GM12874 (cell line): ENCODE results near the gene PRDM8.

Experiments used
- TF ChIP-seq, protein P1 (sequence below): IDR thresholded peaks from 2 replicates; pipeline ENCODE4 v1.5.1; 2011; ENCODE audit warnings: low read depth, mild to moderate bottlenecking, control low read depth, low read length, moderate library complexity; ENCODE audit not compliant: insufficient read depth

The PRDM8 gene

DNA sequence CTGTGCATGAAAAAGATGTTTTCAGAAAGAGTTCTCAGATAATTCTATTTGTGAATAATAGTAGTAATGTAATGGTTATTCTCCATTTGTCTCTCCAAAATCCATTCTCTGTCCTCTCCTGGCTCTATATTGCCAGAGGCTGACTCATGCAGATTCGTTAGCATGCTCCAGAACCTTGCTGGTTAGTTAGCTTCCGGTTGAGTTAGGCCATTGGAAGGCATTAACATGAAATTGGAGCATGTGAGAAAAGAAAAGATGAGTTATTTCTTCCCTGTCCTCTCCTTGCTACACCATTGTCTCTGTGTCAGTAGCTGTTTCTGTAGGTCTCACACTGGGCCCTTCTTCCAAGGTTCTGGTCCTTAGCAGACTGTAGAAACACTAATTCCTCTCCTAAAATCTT, 23.5 kb upstream of the PRDM8 start:
- TF ChIP-seq, protein P1, sequence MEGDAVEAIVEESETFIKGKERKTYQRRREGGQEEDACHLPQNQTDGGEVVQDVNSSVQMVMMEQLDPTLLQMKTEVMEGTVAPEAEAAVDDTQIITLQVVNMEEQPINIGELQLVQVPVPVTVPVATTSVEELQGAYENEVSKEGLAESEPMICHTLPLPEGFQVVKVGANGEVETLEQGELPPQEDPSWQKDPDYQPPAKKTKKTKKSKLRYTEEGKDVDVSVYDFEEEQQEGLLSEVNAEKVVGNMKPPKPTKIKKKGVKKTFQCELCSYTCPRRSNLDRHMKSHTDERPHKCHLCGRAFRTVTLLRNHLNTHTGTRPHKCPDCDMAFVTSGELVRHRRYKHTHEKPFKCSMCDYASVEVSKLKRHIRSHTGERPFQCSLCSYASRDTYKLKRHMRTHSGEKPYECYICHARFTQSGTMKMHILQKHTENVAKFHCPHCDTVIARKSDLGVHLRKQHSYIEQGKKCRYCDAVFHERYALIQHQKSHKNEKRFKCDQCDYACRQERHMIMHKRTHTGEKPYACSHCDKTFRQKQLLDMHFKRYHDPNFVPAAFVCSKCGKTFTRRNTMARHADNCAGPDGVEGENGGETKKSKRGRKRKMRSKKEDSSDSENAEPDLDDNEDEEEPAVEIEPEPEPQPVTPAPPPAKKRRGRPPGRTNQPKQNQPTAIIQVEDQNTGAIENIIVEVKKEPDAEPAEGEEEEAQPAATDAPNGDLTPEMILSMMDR, result no peak

DNA sequence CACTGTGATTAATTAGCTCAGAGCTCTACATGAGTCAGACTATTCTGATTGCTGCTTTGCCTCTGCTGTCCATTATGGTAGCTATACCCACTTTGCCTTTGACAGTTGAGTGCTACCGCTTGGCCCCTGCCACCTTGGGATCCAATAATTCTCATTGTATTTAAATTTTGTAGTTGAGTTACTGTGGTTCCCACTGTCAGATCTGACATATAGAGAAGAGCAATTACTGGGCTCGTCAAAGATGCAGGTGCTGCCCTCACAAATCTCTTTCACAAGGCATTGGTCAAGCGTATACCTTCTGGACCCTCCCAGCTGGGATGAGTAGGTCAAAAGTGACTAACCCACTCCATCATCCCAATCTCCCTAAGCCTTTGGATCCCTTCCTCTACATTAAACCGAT, 18.3 kb upstream of the PRDM8 start:
- TF ChIP-seq, protein P1, result no peak

DNA sequence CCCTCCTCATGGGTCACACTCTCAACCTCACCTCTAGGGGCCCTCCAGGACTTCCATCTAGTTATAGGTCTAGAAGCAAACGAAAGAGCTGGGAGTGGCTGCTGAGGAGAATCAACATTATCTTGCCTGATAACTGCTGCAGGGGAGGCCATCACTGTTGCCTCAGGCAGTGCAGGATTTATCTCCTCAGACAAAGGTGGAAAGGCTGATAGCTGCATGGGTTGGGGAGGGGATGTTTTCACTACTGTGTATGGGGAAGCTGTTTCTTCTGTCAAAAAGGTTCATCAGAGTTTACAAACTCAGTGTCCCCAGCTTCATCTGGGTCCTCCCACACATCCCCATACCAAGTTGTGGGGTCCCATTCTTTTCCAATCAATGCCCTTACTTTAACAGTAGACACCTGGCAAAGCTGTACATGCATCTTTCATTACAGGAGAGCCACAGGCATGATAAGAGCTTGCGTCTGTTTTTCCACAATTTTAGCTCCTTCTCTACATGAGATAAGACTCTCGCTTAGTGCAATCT, 17.6 kb upstream of the PRDM8 start:
- TF ChIP-seq, protein P1, result no peak

DNA sequence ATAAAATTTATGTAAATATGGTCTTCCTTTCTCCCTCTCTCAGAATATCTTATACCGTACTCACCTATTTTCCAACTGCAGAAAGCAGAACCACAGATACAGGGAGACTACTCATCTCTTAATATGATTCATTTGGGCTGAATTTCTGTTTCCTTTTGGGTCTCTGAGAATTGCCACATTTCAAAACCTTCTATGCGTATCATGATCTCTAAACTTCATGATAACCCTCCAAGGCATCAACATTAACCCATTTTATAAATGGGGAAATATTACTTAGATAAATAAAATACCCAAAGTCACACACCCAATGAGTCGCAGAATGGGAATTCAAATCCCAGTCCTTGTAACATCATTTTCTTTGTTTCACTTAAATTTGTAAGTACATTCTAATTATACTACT, 16.6 kb upstream of the PRDM8 start:
- TF ChIP-seq, protein P1, result no peak

DNA sequence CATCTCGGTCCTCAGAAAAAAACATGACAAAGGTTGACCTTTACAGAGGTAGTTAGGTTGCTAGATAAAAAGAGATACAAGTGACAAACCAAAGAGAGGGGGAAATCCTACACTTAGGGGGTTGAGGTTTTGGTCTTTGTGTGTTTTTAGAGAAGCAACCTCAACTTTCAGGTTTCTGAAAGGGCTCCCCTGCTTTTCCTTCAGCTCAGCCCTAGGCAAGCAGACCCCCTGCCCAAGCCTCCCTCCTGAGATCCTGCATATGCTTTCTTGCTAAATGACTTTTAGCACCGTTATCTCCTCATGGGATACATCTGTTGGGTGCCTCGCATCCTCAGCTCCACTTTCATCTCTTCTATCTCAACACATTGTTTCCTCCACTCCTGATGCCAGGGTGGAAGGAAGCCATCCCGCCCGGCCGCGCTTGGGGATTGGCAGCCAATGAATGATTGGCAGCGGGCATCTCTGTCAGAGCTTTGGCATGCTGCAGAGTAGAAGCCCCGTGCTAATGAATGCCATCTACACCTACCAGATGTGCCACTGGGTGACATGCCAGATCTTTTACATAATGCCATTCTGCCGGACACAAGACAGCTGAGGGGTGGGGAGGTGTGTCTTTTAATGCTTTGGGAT, 15.0 kb upstream of the PRDM8 start:
- TF ChIP-seq, protein P1, result no peak

DNA sequence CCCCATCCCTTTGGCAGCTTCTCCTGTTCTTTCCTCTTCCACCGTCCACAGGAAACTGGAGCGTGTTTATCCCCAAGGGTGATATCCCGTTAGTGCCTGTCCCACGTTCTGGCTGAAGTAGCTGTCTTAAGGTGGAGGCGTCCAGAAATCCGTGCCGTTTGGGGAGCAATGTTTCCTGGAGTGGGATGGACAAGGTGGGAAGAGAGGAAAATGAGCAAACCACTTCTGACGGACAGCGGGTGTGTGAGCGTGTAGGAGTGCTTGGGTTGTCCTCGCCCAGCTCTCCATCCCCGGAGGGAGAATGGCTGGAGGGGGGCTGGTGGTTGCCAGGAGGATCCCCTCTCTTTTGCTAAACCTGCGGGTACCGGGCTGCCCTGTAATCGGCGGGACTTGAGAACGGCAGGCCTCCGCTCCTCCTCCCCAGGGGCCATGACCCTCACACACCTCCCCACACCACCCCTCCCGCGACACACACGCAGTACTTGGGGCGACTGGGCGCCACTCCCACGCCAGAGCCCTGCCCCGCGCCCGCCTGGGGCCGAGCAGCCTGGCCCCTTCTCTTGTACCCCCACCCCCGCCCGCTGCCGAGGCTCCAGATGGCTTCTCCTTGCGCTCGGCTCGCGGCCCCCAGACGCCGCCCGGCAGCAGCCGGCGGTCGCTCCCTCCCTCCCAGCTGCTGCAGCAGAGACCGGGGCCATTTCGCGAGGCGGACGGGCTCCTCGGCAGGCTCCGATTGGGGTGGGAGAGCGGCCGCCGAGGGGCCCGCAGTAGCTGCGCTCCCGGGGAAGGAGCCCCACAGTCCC, 13.9 kb upstream of the PRDM8 start:
- TF ChIP-seq, protein P1, result no peak

DNA sequence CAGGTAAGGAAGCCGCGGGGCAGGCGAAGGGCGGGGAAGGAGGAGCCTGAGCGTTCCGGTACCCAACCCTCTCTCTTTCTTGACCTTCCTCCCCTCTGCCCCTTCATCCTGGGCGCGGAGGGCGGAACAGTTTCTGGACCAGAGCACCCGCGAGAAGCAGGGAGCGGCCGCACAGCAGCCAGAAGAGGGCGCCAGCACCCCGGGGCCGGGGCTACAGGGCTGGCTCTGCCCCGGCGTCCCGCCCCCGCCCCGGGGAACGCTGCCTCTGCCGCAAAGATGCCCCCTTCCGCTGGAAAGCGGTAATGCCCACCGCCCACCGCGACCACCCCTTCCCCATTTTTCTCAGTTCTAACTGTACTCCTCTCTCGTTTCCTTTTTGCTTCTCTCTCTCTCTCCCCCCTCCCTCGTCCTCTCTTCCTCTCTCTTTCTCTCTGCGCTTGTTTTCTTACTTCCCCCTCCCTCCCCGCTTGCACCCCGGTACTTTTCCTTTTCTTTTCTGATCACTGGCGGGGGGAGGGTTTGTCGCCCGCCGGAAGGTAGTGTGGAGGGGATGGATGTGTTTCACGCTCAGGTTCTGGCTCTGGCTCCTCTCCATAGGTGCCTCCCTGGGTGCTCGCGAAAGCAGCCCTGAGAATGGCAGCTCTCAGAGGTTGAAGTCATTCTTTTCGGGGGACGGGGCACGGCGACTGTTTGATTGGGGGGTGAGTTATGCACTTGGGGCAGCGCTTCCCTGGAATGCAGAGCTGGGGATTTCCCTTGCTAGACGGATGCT, 13.1 kb upstream of the PRDM8 start:
- TF ChIP-seq, protein P1, result peak; percentile 97
